ENCODE data around the gene WRNIP1.

WRNIP1 gene

GRCh38 chr6:2803731-2804429 is 38.7 kb downstream of the WRNIP1 start:
- DNase-seq (ENCODE audit: low read depth in 1 of 2, low spot score in 1 of 2): no peak

GRCh38 chr6:2804516-2804915 is 39.3 kb downstream of the WRNIP1 start:
- no peak for DNase-seq (ENCODE audit: low read depth in 1 of 2, low spot score in 1 of 2)

- no peak for DNase-seq (ENCODE audit: low read depth in 1 of 2, low spot score in 1 of 2)
These were observed 39.8 kb downstream of the WRNIP1 start for GRCh38 chr6:2805031-2805430.

GRCh38 chr6:2806644-2807043 is 41.5 kb downstream of the WRNIP1 start:
- no peak for DNase-seq (ENCODE audit: low read depth in 1 of 2, low spot score in 1 of 2)

- DNase-seq (ENCODE audit: low read depth in 1 of 2, low spot score in 1 of 2): no peak
These were observed 42.3 kb downstream of the WRNIP1 start for GRCh38 chr6:2807342-2808090.

GRCh38 chr6:2809015-2809414 is 43.8 kb downstream of the WRNIP1 start:
- DNase-seq (ENCODE audit: low read depth in 1 of 2, low spot score in 1 of 2): no peak

GRCh38 chr6:2810092-2810671 is 45.0 kb downstream of the WRNIP1 start:
- no peak for DNase-seq (ENCODE audit: low read depth in 1 of 2, low spot score in 1 of 2)

- DNase-seq (ENCODE audit: low read depth in 1 of 2, low spot score in 1 of 2): no peak
These were observed 47.5 kb downstream of the WRNIP1 start for GRCh38 chr6:2812695-2813094.

GRCh38 chr6:2816158-2816557 is 51.0 kb downstream of the WRNIP1 start:
- DNase-seq (ENCODE audit: low read depth in 1 of 2, low spot score in 1 of 2): no peak

- DNase-seq (ENCODE audit: low read depth in 1 of 2, low spot score in 1 of 2): no peak
These were observed 52.8 kb downstream of the WRNIP1 start for GRCh38 chr6:2817903-2818443.

GRCh38 chr6:2818593-2818992 is 53.4 kb downstream of the WRNIP1 start:
- DNase-seq (ENCODE audit: low read depth in 1 of 2, low spot score in 1 of 2): no peak

GRCh38 chr6:2819115-2819514 is 53.9 kb downstream of the WRNIP1 start:
- no peak for DNase-seq (ENCODE audit: low read depth in 1 of 2, low spot score in 1 of 2)

- DNase-seq (ENCODE audit: low read depth in 1 of 2, low spot score in 1 of 2): no peak
These were observed 54.8 kb downstream of the WRNIP1 start for GRCh38 chr6:2819978-2820377.

GRCh38 chr6:2820415-2820814 is 55.2 kb downstream of the WRNIP1 start:
- DNase-seq (ENCODE audit: low read depth in 1 of 2, low spot score in 1 of 2): no peak

GRCh38 chr6:2821554-2821953 is 56.4 kb downstream of the WRNIP1 start:
- no peak for DNase-seq (ENCODE audit: low read depth in 1 of 2, low spot score in 1 of 2)

GRCh38 chr6:2823104-2823850 is 58.1 kb downstream of the WRNIP1 start:
- no peak for DNase-seq (ENCODE audit: low read depth in 1 of 2, low spot score in 1 of 2)

GRCh38 chr6:2826131-2826530 is 60.9 kb downstream of the WRNIP1 start:
- DNase-seq (ENCODE audit: low read depth in 1 of 2, low spot score in 1 of 2): no peak

GRCh38 chr6:2827142-2827541 is 61.9 kb downstream of the WRNIP1 start:
- DNase-seq (ENCODE audit: low read depth in 1 of 2, low spot score in 1 of 2): no peak

- DNase-seq (ENCODE audit: low read depth in 1 of 2, low spot score in 1 of 2): no peak
These were observed 63.4 kb downstream of the WRNIP1 start for GRCh38 chr6:2828629-2829028.

GRCh38 chr6:2829253-2829652 is 64.1 kb downstream of the WRNIP1 start:
- DNase-seq (ENCODE audit: low read depth in 1 of 2, low spot score in 1 of 2): no peak

- no peak for DNase-seq (ENCODE audit: low read depth in 1 of 2, low spot score in 1 of 2)
These were observed 65.0 kb downstream of the WRNIP1 start for GRCh38 chr6:2830183-2830582.
